Measurements from ENCODE around the gene SAA1. TPM values are rescaled to one million over a fixed set of nuclear protein-coding genes. Genes with fewer than 3 reads are reported as not detected.

Gene SAA1
- total and polyA plus RNA-seq, 10 of the 15 experiments (the other 5 are each of a cell fraction or from before 2014, with no cell fraction given): 0.36 to 6.9 TPM; not detected in 8

GRCh38 chr11:18239655-18240054 is 26.4 kb upstream of the SAA1 start:
- H3K4me3 ChIP-seq: no peak overlapping the region
- no TSS peak for BruUV-seq (replicated peaks)
- no peaks in the 10 kb centered on the region for H3K9me3 ChIP-seq (replicated peaks; ENCODE audit: control insufficient read depth, insufficient read depth, low read length)
- TF ChIP-seq PBX3 (IDR thresholded peaks at IDR 0.05; ENCODE audit: insufficient replicate concordance, low read depth, low read length) (no peak), ASH2L (IDR thresholded peaks at IDR 0.05; ENCODE audit: borderline replicate concordance, low read depth) (no peak), SIX5 (IDR thresholded peaks at IDR 0.05; ENCODE audit: low read depth, low read length, severe bottlenecking) (no peak), BHLHE40 (IDR thresholded peaks at IDR 0.05; ENCODE audit: borderline replicate concordance in 1 of 2, low read depth in 2 of 2, low read length in 1 of 2) (no peak), PAX5 (IDR thresholded peaks at IDR 0.05; ENCODE audit: borderline replicate concordance, low read depth, low read length) (no peak)
- ChIA-PET SMC1A (ENCODE audit: uncharacterized antibody, unreplicated experiment) (interaction anchor here (0.6 kb wide), 1 partner anchor 1092 kb away, joined by 3 read pairs; no protein-coding TSS in a partner anchor), POLR2A (no interaction called here), CTCF (interaction anchor here (0.7 to 0.9 kb wide), 3 partner anchors 41 to 248 kb away, joined by 3 read pairs; no protein-coding TSS in a partner anchor), RAD21 (ENCODE audit: unreplicated experiment) (no interaction called here)
- H3K79me2 ChIP-seq (ENCODE audit: control insufficient read depth, insufficient read depth, low read length): no peaks in the 10 kb centered on the region
- H3K4me1 ChIP-seq (ENCODE audit: control insufficient read depth, insufficient read depth, low read length): peaks cover 5% of the 10 kb centered on the region; the same call in 1 of the 2 replicates
- intact Hi-C loops (cut with micrococcal nuclease; ENCODE audit: unreplicated experiment): loop anchor here (10.0 kb wide), 3 partner anchors 285 to 485 kb away; partner anchors contain the start of genes IGSF22 and TSG101
- in situ Hi-C loops (cut with MboI): loop anchor here (5.0 kb wide), 1 partner anchor 158 kb away; no protein-coding TSS in a partner anchor
- FAIRE-seq: no peak
- WGBS (ENCODE audit: insufficient coverage, insufficient replicate concordance, low lambda C conversion rate, missing lambda C conversion rate): 0% methylated on average over 1 of the region's 1 CpG
- no peaks in the 10 kb centered on the region for H3K36me3 ChIP-seq (ENCODE audit: control insufficient read depth in 2 of 2, insufficient read depth in 2 of 2, low read length in 1 of 2)
- H3K4me2 ChIP-seq (ENCODE audit: control insufficient read depth, insufficient read depth): no peak overlapping the region
- no peak overlapping the region for H2AFZ ChIP-seq (ENCODE audit: control insufficient read depth, low read depth, low read length)
- no peaks in the 10 kb centered on the region for H4K20me1 ChIP-seq (ENCODE audit: control insufficient read depth, insufficient read depth)
- H3K9ac ChIP-seq (ENCODE audit: control insufficient read depth, insufficient read depth, low read length): no peak overlapping the region
- H3K27ac ChIP-seq (ENCODE audit: control insufficient read depth, insufficient read depth): no peak overlapping the region
- ATAC-seq: no peak
- DNase-seq (ENCODE audit: low read depth, low spot score): no peak
- no peaks in the 10 kb centered on the region for H3K27me3 ChIP-seq (replicated peaks in 1 of 2; ENCODE audit: control insufficient read depth in 2 of 2, insufficient read depth in 2 of 2, low read length in 1 of 2)

Data from GM12878 (cell line).